Mesendoderm (in vitro differentiated cells): ENCODE results near the gene DPY19L3.

Experiments used
- DNase-seq: peaks from one replicate; pipeline ENCODE4 v3.0.0; 2013
- H2AK5ac ChIP-seq: 2 replicates; pipeline ENCODE4 v1.6.1; 2013; ENCODE audit warnings: low read length, inconsistent platforms
- H2BK120ac ChIP-seq: 2 replicates; pipeline ENCODE4 v1.6.1; 2013; ENCODE audit warnings: low read depth, mild to moderate bottlenecking, low read length, moderate library complexity, mixed read lengths
- H2BK15ac ChIP-seq: replicated peaks from 2 replicates; pipeline ENCODE4 v1.6.1; 2013; ENCODE audit warnings: low read depth, mild to moderate bottlenecking, moderate library complexity
- H2BK5ac ChIP-seq: 2 replicates; pipeline ENCODE4 v1.6.1; 2013; ENCODE audit warnings: low read length, inconsistent platforms
- H3K18ac ChIP-seq: 2 replicates; pipeline ENCODE4 v1.6.1; 2013; ENCODE audit warnings: mild to moderate bottlenecking, low read length, mixed read lengths
- H3K23ac ChIP-seq: one replicate; pipeline ENCODE4 v1.6.1; 2013; ENCODE audit warnings: low read length
- H3K27ac ChIP-seq: 2 replicates; pipeline ENCODE4 v1.5.1; 2013; ENCODE audit warnings: low read depth, mild to moderate bottlenecking, inconsistent platforms, low read length, moderate library complexity
- H3K27me3 ChIP-seq: 2 replicates; pipeline ENCODE4 v1.6.1; 2013; ENCODE audit warnings: low read length, control low read depth, mild to moderate bottlenecking, inconsistent platforms; ENCODE audit not compliant: insufficient read depth, poor library complexity
- H3K36me3 ChIP-seq: 2 replicates; pipeline ENCODE4 v1.6.1; 2013; ENCODE audit warnings: low read length, inconsistent platforms; ENCODE audit not compliant: control insufficient read depth, insufficient read depth
- H3K4ac ChIP-seq: one replicate; pipeline ENCODE4 v1.6.1; 2013; ENCODE audit warnings: low read depth, mild to moderate bottlenecking, low read length, moderate library complexity
- H3K4me1 ChIP-seq: 2 replicates; pipeline ENCODE4 v1.6.1; 2013; ENCODE audit warnings: low read depth, low read length, inconsistent platforms; ENCODE audit not compliant: control insufficient read depth
- H3K4me2 ChIP-seq: 2 replicates; pipeline ENCODE4 v1.6.1; 2013; ENCODE audit warnings: low read length
- H3K4me3 ChIP-seq: 2 replicates; pipeline ENCODE4 v1.5.1; 2013; ENCODE audit warnings: mild to moderate bottlenecking, low read length
- H3K56ac ChIP-seq: one replicate; pipeline ENCODE4 v1.6.1; 2013; ENCODE audit warnings: low read length
- H3K79me1 ChIP-seq: 2 replicates; pipeline ENCODE4 v1.6.1; 2013; ENCODE audit warnings: low read length, inconsistent platforms
- H3K79me2 ChIP-seq: 2 replicates; pipeline ENCODE4 v1.6.1; 2013; ENCODE audit warnings: mild to moderate bottlenecking, low read length; ENCODE audit not compliant: control insufficient read depth, insufficient read depth
- H3K9ac ChIP-seq: 2 replicates; pipeline ENCODE4 v1.6.1; 2013; ENCODE audit warnings: low read length, inconsistent platforms
- H4K5ac ChIP-seq: one replicate; pipeline ENCODE4 v1.6.1; 2013; ENCODE audit warnings: low read length
- H4K8ac ChIP-seq: one replicate; pipeline ENCODE4 v1.6.1; 2013; ENCODE audit warnings: low read depth, mild to moderate bottlenecking, control low read depth, low read length, moderate library complexity
- WGBS: extraction: QIAGEN DNeasy Blood & Tissue Kit; methylation state at CpG from one replicate; pipeline ENCODE4 v1.1.7; 2013; ENCODE audit warnings: low lambda C conversion rate, missing lambda C conversion rate; ENCODE audit not compliant: insufficient coverage; ENCODE audit errors: extremely low coverage; 5-methylcytosine and 5-hydroxymethylcytosine counted together

The DPY19L3 gene

GRCh38 chr19:32475141-32476031 is 69.8 kb downstream of the DPY19L3 start:
- Histone ChIP-seq H3K23ac (no peak overlapping the region), H2BK15ac (no peak overlapping the region), H3K56ac (no peak overlapping the region), H3K4me1 (no peaks in the 10 kb centered on the region), H3K9ac (no peak overlapping the region), H4K5ac (no peak overlapping the region), H4K8ac (no peak overlapping the region), H3K79me2 (no peaks in the 10 kb centered on the region), H3K27me3 (no peaks in the 10 kb centered on the region), H2BK5ac (no peak overlapping the region), H2BK120ac (no peak overlapping the region), H3K27ac (no peak overlapping the region), H3K4me2 (no peak overlapping the region), H3K4me3 (no peak overlapping the region), H3K36me3 (peaks cover 3% of the 10 kb centered on the region), H2AK5ac (no peak overlapping the region), H3K4ac (no peak overlapping the region), H3K79me1 (no peaks in the 10 kb centered on the region), H3K18ac (no peak overlapping the region)
- no CpG with 5 or more reads among the region's 11 CpGs for WGBS
- DNase-seq: no peak

DNA sequence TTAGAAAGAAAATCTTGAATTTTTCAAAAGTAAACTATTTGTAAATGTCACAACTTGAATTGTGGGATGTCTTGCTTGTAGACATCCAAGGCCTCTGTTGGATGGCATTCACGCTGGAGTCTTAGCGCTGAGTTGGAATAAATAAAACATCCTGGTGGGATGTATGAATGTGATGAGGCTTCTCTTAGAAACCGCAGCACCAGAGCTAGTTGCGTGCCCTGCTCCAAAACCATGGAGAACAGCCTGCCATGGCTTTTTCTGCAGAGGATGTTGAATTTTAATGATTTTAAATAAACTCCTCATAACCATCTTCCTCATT is 70.4 kb downstream of the DPY19L3 start:
- WGBS: no CpG with 5 or more reads among the region's 4 CpGs

DNA sequence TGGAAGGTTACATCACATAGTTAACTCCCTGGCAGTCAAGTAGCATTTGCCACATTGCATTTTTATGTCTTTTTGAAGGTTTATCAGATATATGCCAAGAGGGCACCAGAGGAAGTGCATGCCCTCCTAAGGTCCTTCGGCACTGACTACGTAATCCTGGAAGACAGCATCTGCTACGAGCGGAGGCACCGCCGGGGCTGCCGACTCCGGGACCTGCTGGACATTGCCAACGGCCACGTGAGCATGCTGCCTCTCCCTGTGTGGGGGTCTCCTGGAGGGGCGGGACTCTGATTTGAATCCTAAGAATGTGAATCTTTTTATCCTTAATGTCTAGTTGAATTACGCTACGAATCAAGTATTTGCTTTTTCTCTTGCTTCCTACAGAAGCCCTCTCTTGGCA is 74.8 kb downstream of the DPY19L3 start:
- H2AK5ac ChIP-seq: no peak overlapping the region
- no peak overlapping the region for H4K8ac ChIP-seq
- no peak overlapping the region for H3K27ac ChIP-seq
- peaks cover 5% of the 10 kb centered on the region for H3K36me3 ChIP-seq
- no peak for DNase-seq
- no peaks in the 10 kb centered on the region for H3K4me1 ChIP-seq
- no peak overlapping the region for H4K5ac ChIP-seq
- no peak overlapping the region for H2BK120ac ChIP-seq
- H3K4ac ChIP-seq: no peak overlapping the region
- H3K9ac ChIP-seq: no peak overlapping the region
- no peaks in the 10 kb centered on the region for H3K79me2 ChIP-seq
- no peaks in the 10 kb centered on the region for H3K79me1 ChIP-seq
- no peak overlapping the region for H3K56ac ChIP-seq
- WGBS: no CpG with 5 or more reads among the region's 13 CpGs
- no peak overlapping the region for H2BK5ac ChIP-seq
- H3K18ac ChIP-seq: no peak overlapping the region
- no peak overlapping the region for H3K4me2 ChIP-seq
- H3K27me3 ChIP-seq: no peaks in the 10 kb centered on the region
- H2BK15ac ChIP-seq: no peak overlapping the region
- H3K23ac ChIP-seq: no peak overlapping the region
- no peak overlapping the region for H3K4me3 ChIP-seq

More for the DNA sequence above, 70.4 kb downstream of the DPY19L3 start:
- no peak for DNase-seq
- Histone ChIP-seq H3K4me2 (no peak overlapping the region), H2BK120ac (no peak overlapping the region), H3K4me3 (no peak overlapping the region), H3K27me3 (no peaks in the 10 kb centered on the region), H2BK15ac (no peak overlapping the region), H3K9ac (no peak overlapping the region), H3K4ac (no peak overlapping the region), H4K8ac (no peak overlapping the region), H2AK5ac (no peak overlapping the region), H3K27ac (no peak overlapping the region), H3K79me1 (no peaks in the 10 kb centered on the region), H3K18ac (no peak overlapping the region), H3K4me1 (no peaks in the 10 kb centered on the region), H2BK5ac (no peak overlapping the region), H3K56ac (no peak overlapping the region), H3K79me2 (no peaks in the 10 kb centered on the region), H4K5ac (no peak overlapping the region), H3K23ac (no peak overlapping the region), H3K36me3 (peaks cover 3% of the 10 kb centered on the region)

DNA sequence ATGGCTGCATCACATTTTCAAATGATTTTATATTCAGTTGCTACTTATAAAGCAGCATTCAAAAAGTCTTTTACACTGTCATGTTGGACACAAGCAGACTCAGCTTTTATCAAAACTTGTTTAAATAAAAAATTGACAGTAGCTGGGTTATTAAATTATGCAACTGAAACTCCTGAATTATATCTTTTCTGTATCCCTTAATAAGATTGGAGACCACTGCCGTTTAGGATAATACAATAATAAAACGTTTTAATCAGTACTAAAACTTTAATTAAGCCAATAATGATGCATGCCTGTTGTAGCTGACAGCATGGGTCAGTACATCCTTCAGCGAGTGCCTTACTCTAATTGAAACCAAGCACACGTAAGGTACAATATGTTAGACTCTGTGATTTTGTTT is 78.0 kb downstream of the DPY19L3 start:
- DNase-seq: no peak
- peaks cover 5% of the 10 kb centered on the region for H3K36me3 ChIP-seq
- H4K8ac ChIP-seq: no peak overlapping the region
- H3K4ac ChIP-seq: no peak overlapping the region
- no peaks in the 10 kb centered on the region for H3K4me1 ChIP-seq
- no peak overlapping the region for H3K56ac ChIP-seq
- no peak overlapping the region for H2AK5ac ChIP-seq
- no peaks in the 10 kb centered on the region for H3K79me2 ChIP-seq
- no peak overlapping the region for H3K27ac ChIP-seq
- WGBS: no CpG with 5 or more reads among the region's 4 CpGs
- H3K18ac ChIP-seq: no peak overlapping the region
- H3K23ac ChIP-seq: no peak overlapping the region
- H2BK120ac ChIP-seq: no peak overlapping the region
- H2BK5ac ChIP-seq: no peak overlapping the region
- H3K9ac ChIP-seq: no peak overlapping the region
- H3K27me3 ChIP-seq: no peaks in the 10 kb centered on the region
- H3K4me3 ChIP-seq: no peak overlapping the region
- no peak overlapping the region for H2BK15ac ChIP-seq
- no peaks in the 10 kb centered on the region for H3K79me1 ChIP-seq
- no peak overlapping the region for H4K5ac ChIP-seq
- no peak overlapping the region for H3K4me2 ChIP-seq

DNA sequence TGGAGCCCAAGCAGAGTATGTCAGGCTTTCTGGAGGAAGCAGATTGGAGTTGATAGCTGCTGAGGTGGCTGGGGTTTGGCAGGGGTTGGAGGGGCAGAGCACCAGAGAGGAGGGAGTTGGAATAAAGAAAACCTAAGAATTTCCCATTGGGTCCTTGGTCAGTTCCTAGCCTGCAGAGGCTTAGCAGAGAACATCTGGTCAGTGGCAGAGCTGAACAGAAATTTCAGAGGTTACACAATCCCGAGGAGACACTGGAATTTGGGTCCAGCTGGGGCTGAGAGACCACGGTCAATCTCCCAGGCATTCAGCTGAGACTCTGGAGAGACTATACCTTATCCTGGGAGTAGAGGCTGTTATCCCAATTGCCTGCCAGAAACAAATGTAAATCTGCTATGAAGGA is 84.4 kb downstream of the DPY19L3 start:
- H4K5ac ChIP-seq: no peak overlapping the region
- no peak overlapping the region for H3K56ac ChIP-seq
- no peak overlapping the region for H3K4me3 ChIP-seq
- WGBS: no CpG with 5 or more reads among the region's 2 CpGs
- no peak overlapping the region for H2BK5ac ChIP-seq
- H3K4me1 ChIP-seq: no peaks in the 10 kb centered on the region
- H3K18ac ChIP-seq: no peak overlapping the region
- H4K8ac ChIP-seq: no peak overlapping the region
- H3K27me3 ChIP-seq: no peaks in the 10 kb centered on the region
- no peaks in the 10 kb centered on the region for H3K79me1 ChIP-seq
- no peak overlapping the region for H2AK5ac ChIP-seq
- no peak overlapping the region for H3K4me2 ChIP-seq
- no peak overlapping the region for H3K9ac ChIP-seq
- no peak overlapping the region for H3K4ac ChIP-seq
- H3K23ac ChIP-seq: no peak overlapping the region
- H3K36me3 ChIP-seq: no peaks in the 10 kb centered on the region
- DNase-seq: no peak
- H2BK15ac ChIP-seq: no peak overlapping the region
- no peaks in the 10 kb centered on the region for H3K79me2 ChIP-seq
- H3K27ac ChIP-seq: no peak overlapping the region
- H2BK120ac ChIP-seq: no peak overlapping the region

GRCh38 chr19:32497391-32497790 is 91.8 kb downstream of the DPY19L3 start:
- no peak for DNase-seq
- Histone ChIP-seq H3K9ac (no peak overlapping the region), H2BK15ac (no peak overlapping the region), H4K8ac (no peak overlapping the region), H2AK5ac (no peak overlapping the region), H3K56ac (no peak overlapping the region), H3K36me3 (no peaks in the 10 kb centered on the region), H3K79me1 (no peaks in the 10 kb centered on the region), H2BK5ac (no peak overlapping the region), H2BK120ac (no peak overlapping the region), H3K18ac (no peak overlapping the region), H3K23ac (no peak overlapping the region), H4K5ac (no peak overlapping the region), H3K79me2 (no peaks in the 10 kb centered on the region), H3K27me3 (no peaks in the 10 kb centered on the region), H3K27ac (no peak overlapping the region), H3K4me2 (no peak overlapping the region), H3K4me3 (no peak overlapping the region), H3K4me1 (no peaks in the 10 kb centered on the region), H3K4ac (no peak overlapping the region)
- WGBS: no CpG with 5 or more reads among the region's 9 CpGs
